T-helper 1 cell treated with Interleukin-12 subunit alpha and Interleukin-12 subunit beta and Interleukin-4 antibody, amounts not matched to agents 30 ng/mL and 1 ng/mL, for 36 hours (primary cell): ENCODE results near the gene HSPA12A. TPM values are rescaled to one million over a fixed set of nuclear protein-coding genes. Genes with fewer than 3 reads are reported as not detected.

Experiments
- intact Hi-C: fragments of 100-400 bp; cut with micrococcal nuclease; formaldehyde crosslinking; loops from one replicate; pipeline ENCODE4 v1.15.1; 2024
- total RNA-seq: library from RNA; stranded (reverse); gene quantifications from 2 replicates; pipeline ENCODE4 v1.2.3, GENCODE V29; 2022

The HSPA12A gene
- total RNA-seq, 1 donor from 2014 or later, result 0.05 TPM

GRCh38 chr10:116694243-116694926 lies 48.0 kb downstream of the HSPA12A start:
- intact Hi-C loops, result no loop called here

GRCh38 chr10:116692225-116692624 lies 50.1 kb downstream of the HSPA12A start:
- intact Hi-C loops, result no loop called here

GRCh38 chr10:116691635-116692034 lies 50.7 kb downstream of the HSPA12A start:
- intact Hi-C loops, result no loop called here

- intact Hi-C loops, result no loop called here
These were observed 51.7 kb downstream of the HSPA12A start for GRCh38 chr10:116690356-116691322.

GRCh38 chr10:116689744-116690143 lies 52.6 kb downstream of the HSPA12A start:
- intact Hi-C loops, result no loop called here

- intact Hi-C loops, result no loop called here
These were observed 53.4 kb downstream of the HSPA12A start for GRCh38 chr10:116688741-116689495.

- intact Hi-C loops, result no loop called here
These were observed 54.1 kb downstream of the HSPA12A start for GRCh38 chr10:116688241-116688711.

GRCh38 chr10:116687633-116688032 lies 54.7 kb downstream of the HSPA12A start:
- intact Hi-C loops, result no loop called here

GRCh38 chr10:116686632-116687031 lies 55.7 kb downstream of the HSPA12A start:
- intact Hi-C loops, result no loop called here

GRCh38 chr10:116685807-116686206 lies 56.6 kb downstream of the HSPA12A start:
- intact Hi-C loops, result no loop called here

GRCh38 chr10:116684781-116685180 lies 57.6 kb downstream of the HSPA12A start:
- intact Hi-C loops, result no loop called here

GRCh38 chr10:116683821-116684220 lies 58.5 kb downstream of the HSPA12A start:
- intact Hi-C loops, result no loop called here

- intact Hi-C loops, result no loop called here
These were observed 59.2 kb downstream of the HSPA12A start for GRCh38 chr10:116683166-116683565.

GRCh38 chr10:116679351-116679750 lies 63.0 kb downstream of the HSPA12A start:
- intact Hi-C loops, result no loop called here

- intact Hi-C loops, result no loop called here
These were observed 65.7 kb downstream of the HSPA12A start for GRCh38 chr10:116676633-116677032.

- intact Hi-C loops, result no loop called here
These were observed 66.2 kb downstream of the HSPA12A start for GRCh38 chr10:116676118-116676517.

GRCh38 chr10:116674901-116675423 lies 67.4 kb downstream of the HSPA12A start:
- intact Hi-C loops, result no loop called here

GRCh38 chr10:116673866-116674265 lies 68.5 kb downstream of the HSPA12A start:
- intact Hi-C loops, result no loop called here

- intact Hi-C loops, result no loop called here
These were observed 69.5 kb downstream of the HSPA12A start for GRCh38 chr10:116672891-116673290.

- intact Hi-C loops, result no loop called here
These were observed 71.0 kb downstream of the HSPA12A start for GRCh38 chr10:116671274-116671926.

GRCh38 chr10:116670706-116671105 lies 71.7 kb downstream of the HSPA12A start:
- intact Hi-C loops, result no loop called here
